GM13976 (cell line): ENCODE measurements around the gene LIN28A.

Experiments
- DNase-seq: peaks from one replicate; pipeline ENCODE4 v3.0.0; 2012; ENCODE audit warnings: low spot score
- CTCF ChIP-seq: IDR thresholded peaks from 2 replicates; pipeline ENCODE4 v1.5.1; 2012; ENCODE audit warnings: borderline replicate concordance, mild to moderate bottlenecking; ENCODE audit not compliant: insufficient read depth; ENCODE audit errors: extremely low read depth, missing control alignments, control extremely low read depth
- in situ Hi-C: fragments of 300-500 bp; cut with MboI; formaldehyde crosslinking; loops from one replicate; pipeline ENCODE4 v1.12.0; 2022; ENCODE audit warnings: low sequenced_read_pairs, mixed read lengths, inconsistent platforms; ENCODE audit not compliant: unreplicated experiment

The LIN28A gene

GRCh38 chr1:26450908-26451307, 40.3 kb downstream of the LIN28A start:
- in situ Hi-C loops, result no loop called here
- DNase-seq, result no peak
- no peak for TF ChIP-seq CTCF

- TF ChIP-seq CTCF, result no peak
- in situ Hi-C loops, result no loop called here
- no peak for DNase-seq
These were observed 42.0 kb downstream of the LIN28A start for GRCh38 chr1:26452459-26453183.

GRCh38 chr1:26459148-26459547, 48.5 kb downstream of the LIN28A start:
- in situ Hi-C loops, result no loop called here
- no peak for DNase-seq
- TF ChIP-seq CTCF, result no peak

GRCh38 chr1:26459573-26460031, 49.0 kb downstream of the LIN28A start:
- in situ Hi-C loops, result no loop called here
- TF ChIP-seq CTCF, result no peak
- no peak for DNase-seq

GRCh38 chr1:26468911-26469310, 58.3 kb downstream of the LIN28A start:
- in situ Hi-C loops, result no loop called here
- no peak for DNase-seq
- TF ChIP-seq CTCF, result no peak

GRCh38 chr1:26469558-26469957, 58.9 kb downstream of the LIN28A start:
- in situ Hi-C loops, result no loop called here
- TF ChIP-seq CTCF, result no peak
- no peak for DNase-seq
